SK-N-SH (cell line): ENCODE results near the gene RNF157. TPM values are rescaled to one million over a fixed set of nuclear protein-coding genes. Genes with fewer than 3 reads are reported as not detected.

Experiments used
- CTCF ChIA-PET: fragments of 300-600, 350-600 bp; formaldehyde crosslinking; extraction: SDS; loops from one replicate; lab custom pipeline; 2021; lab: Yijun Ruan, JAX
- POLR2A ChIA-PET: fragments of 350-600 bp; sonication (Branson Sonifier 250); formaldehyde crosslinking; extraction: SDS; loops from one replicate; lab custom pipeline; 2020; ENCODE audit warnings: antibody characterized with exemption, inconsistent platforms; lab: Yijun Ruan, JAX
- DNase-seq: peaks from one replicate; pipeline ENCODE4 v3.0.0; 2012
- H2AFZ ChIP-seq: fragments of 200-600 bp; sonication (generic); 2 replicates; pipeline ENCODE4 v1.8.1; 2016; ENCODE audit warnings: antibody characterized with exemption, mild to moderate bottlenecking, low read depth
- H3F3A ChIP-seq: fragments of 200-600 bp; sonication (generic); replicated peaks from 2 replicates; pipeline ENCODE3; 2016; ENCODE audit warnings: antibody characterized with exemption, mild to moderate bottlenecking; ENCODE audit not compliant: insufficient read depth
- H3K27ac ChIP-seq, 2 experiments: fragments of 200-500 bp in 1 of 2; fragments of 200-600 bp in 1 of 2; sonication (Bioruptor generic) in 1 of 2; sonication (generic), shearing (Covaris generic) in 1 of 2; 2 replicates each; pipeline versions ENCODE4 v1.5.1 to v1.6.1; 2014 to 2016; ENCODE audit warnings: low read depth in 2 of 2, inconsistent platforms in 1 of 2, low read length in 1 of 2, mild to moderate bottlenecking in 1 of 2, mixed read lengths in 1 of 2
- H3K27me3 ChIP-seq: fragments of 200-600 bp; sonication (generic), shearing (Covaris generic); 2 replicates; pipeline ENCODE4 v1.6.1; 2016; ENCODE audit warnings: mixed run types; ENCODE audit not compliant: insufficient read depth
- H3K36me3 ChIP-seq, 2 experiments: fragments of 200-500 bp in 1 of 2; fragments of 200-600 bp in 1 of 2; sonication (Bioruptor generic) in 1 of 2; sonication (generic) in 1 of 2; replicated peaks in 1 of 2; 2 replicates each; pipeline versions ENCODE3 to v1.5.1; 2014 to 2016; ENCODE audit warnings: low read length in 1 of 2, mild to moderate bottlenecking in 1 of 2; ENCODE audit not compliant: insufficient read depth in 2 of 2, control insufficient read depth in 1 of 2
- H3K4me1 ChIP-seq, 2 experiments: fragments of 200-500 bp in 1 of 2; fragments of 200-600 bp in 1 of 2; sonication (Bioruptor generic) in 1 of 2; sonication (generic), shearing (Covaris generic) in 1 of 2; 2 replicates each; pipeline versions ENCODE4 v1.5.1 to v1.6.1; 2014 to 2016; ENCODE audit warnings: low read depth in 1 of 2, low read length in 1 of 2, mixed run types in 1 of 2; ENCODE audit not compliant: insufficient read depth in 2 of 2, control insufficient read depth in 1 of 2
- H3K4me2 ChIP-seq: fragments of 200-600 bp; sonication (generic), shearing (Covaris generic); 2 replicates; pipeline ENCODE4 v1.6.1; 2017; ENCODE audit warnings: mixed run types
- H3K4me3 ChIP-seq, 2 experiments: fragments of 200-500 bp in 1 of 2; fragments of 200-600 bp in 1 of 2; sonication (Bioruptor generic) in 1 of 2; sonication (generic), shearing (Covaris generic) in 1 of 2; 2 replicates each; pipeline versions ENCODE4 v1.5.1 to v1.8.1; 2014 to 2016; ENCODE audit warnings: low read depth in 2 of 2, inconsistent platforms in 1 of 2, low read length in 1 of 2, mild to moderate bottlenecking in 1 of 2, mixed read lengths in 1 of 2, moderate library complexity in 1 of 2
- H3K79me2 ChIP-seq: fragments of 200-600 bp; sonication (generic); 2 replicates; pipeline ENCODE4 v1.8.1; 2017; ENCODE audit warnings: mild to moderate bottlenecking; ENCODE audit not compliant: insufficient read depth
- H3K9ac ChIP-seq: fragments of 200-600 bp; sonication (generic); 2 replicates; pipeline ENCODE4 v1.6.1; 2017; ENCODE audit warnings: mixed run types
- H3K9me2 ChIP-seq: fragments of 200-600 bp; sonication (generic); 2 replicates; pipeline ENCODE4 v1.6.1; 2017; ENCODE audit warnings: mixed run types
- H3K9me3 ChIP-seq: fragments of 200-600 bp; sonication (generic); 2 replicates; pipeline ENCODE4 v1.6.1; 2017; ENCODE audit warnings: mixed run types, mild to moderate bottlenecking, moderate library complexity
- H4K20me1 ChIP-seq: fragments of 200-600 bp; sonication (generic); 2 replicates; pipeline ENCODE4 v1.6.1; 2017; ENCODE audit warnings: mild to moderate bottlenecking, mixed run types; ENCODE audit not compliant: insufficient read depth
- CHD2 ChIP-seq: fragments of 150-350 bp; IDR thresholded peaks from 2 replicates; pipeline ENCODE4 v1.6.1; 2018; ENCODE audit warnings: low read length; ENCODE audit not compliant: partially characterized antibody
- EP300 ChIP-seq, 2 experiments: IDR thresholded peaks; 2 replicates each; pipeline versions ENCODE4 v1.4.0 to v1.6.1; 2012; ENCODE audit warnings: borderline replicate concordance in 1 of 2, low read depth in 1 of 2, low read length in 1 of 2
- FOSL2 ChIP-seq: IDR thresholded peaks from 2 replicates; pipeline ENCODE4 v1.4.0; 2012; ENCODE audit warnings: low read depth, mild to moderate bottlenecking, moderate library complexity, borderline replicate concordance
- FOXJ3 ChIP-seq: sonication (generic); formaldehyde crosslinking; IDR thresholded peaks from 2 replicates; pipeline ENCODE4 v1.5.1; 2020; ENCODE audit warnings: mild to moderate bottlenecking, missing genetic modification reagents
- FOXM1 ChIP-seq: IDR thresholded peaks from 2 replicates; pipeline ENCODE4 v1.4.0; 2012; ENCODE audit warnings: low read depth, mild to moderate bottlenecking
- GATA2 ChIP-seq: sonication (generic); formaldehyde crosslinking; IDR thresholded peaks from 2 replicates; pipeline ENCODE4 v1.5.0; 2020; ENCODE audit warnings: mild to moderate bottlenecking, missing genetic modification reagents
- NFIC ChIP-seq: IDR thresholded peaks from 2 replicates; pipeline ENCODE4 v1.4.0; 2012; ENCODE audit warnings: borderline replicate concordance
- PBX3 ChIP-seq: IDR thresholded peaks from 2 replicates; pipeline ENCODE4; 2012
- RAD21 ChIP-seq: IDR thresholded peaks from 2 replicates; pipeline ENCODE4 v1.6.1; 2012; ENCODE audit warnings: mild to moderate bottlenecking, low read length
- RFX5 ChIP-seq: IDR thresholded peaks from 2 replicates; pipeline ENCODE4 v1.6.1; 2012; ENCODE audit warnings: mild to moderate bottlenecking, improper control_type of control experiment, low read length
- SMC3 ChIP-seq: IDR thresholded peaks from 2 replicates; pipeline ENCODE4 v1.6.1; 2012; ENCODE audit warnings: low read depth, low read length, improper control_type of control experiment
- TAF1 ChIP-seq: IDR thresholded peaks from 2 replicates; pipeline ENCODE4 v1.6.1; 2012; ENCODE audit warnings: low read depth, mild to moderate bottlenecking, low read length, moderate library complexity, borderline replicate concordance
- TEAD4 ChIP-seq: IDR thresholded peaks from 2 replicates; pipeline ENCODE4 v1.4.0; 2012; ENCODE audit warnings: mild to moderate bottlenecking, borderline replicate concordance; ENCODE audit not compliant: insufficient read depth
- WGBS: methylation state at CpG from one replicate; pipeline ENCODE4 v1.1.6; 2017; ENCODE audit warnings: low lambda C conversion rate; 5-methylcytosine and 5-hydroxymethylcytosine counted together
- polyA plus RNA-seq, 3 experiments: library from polyadenylated mRNA; depleted of rRNA; stranded (reverse); fragments of >200 nt; gene quantifications; 2 replicates each; pipeline ENCODE4 v1.2.3, GENCODE V29; 2012
- TF ChIP-seq, protein P1 (sequence below): IDR thresholded peaks from 2 replicates; pipeline ENCODE4 v1.4.0; 2012; ENCODE audit warnings: low read depth, borderline replicate concordance
- TF ChIP-seq, protein P2 (sequence below): IDR thresholded peaks from 2 replicates; pipeline ENCODE4 v1.4.0; 2012; ENCODE audit warnings: low read depth, borderline replicate concordance
- TF ChIP-seq, protein P3 (sequence below): fragments of 200-600 bp; sonication (generic); IDR thresholded peaks from 2 replicates; pipeline ENCODE4 v1.6.1; 2017; ENCODE audit warnings: antibody characterized with exemption, mild to moderate bottlenecking, moderate library complexity

The RNF157 gene
- polyA plus RNA-seq, 1 of the 3 experiments (the other 2 are of a cell fraction): 5.2 TPM

GRCh38 chr17:76184290-76184689 is 56.0 kb downstream of the RNF157 start:
- Histone ChIP-seq H3K4me2 (no peak overlapping the region), H3K27ac (no peak overlapping the region), H3K9me2 (no peaks in the 10 kb centered on the region), H4K20me1 (no peaks in the 10 kb centered on the region), H3K79me2 (no peaks in the 10 kb centered on the region), H3K4me3 (no peak overlapping the region), H3K36me3 (no peaks in the 10 kb centered on the region), H3K4me1 (peaks cover 0 to 3% of the 10 kb centered on the region in 2 experiments; a peak in 1 of 4 replicates), H3K9ac (no peak overlapping the region), H2AFZ (no peak overlapping the region), H3K9me3 (no peaks in the 10 kb centered on the region), H3K27me3 (no peaks in the 10 kb centered on the region), H3F3A (no peaks in the 10 kb centered on the region)
- TF ChIP-seq EP300 (IDR thresholded peaks at IDR 0.05; ENCODE audit: borderline replicate concordance in 1 of 2, low read depth in 1 of 2, low read length in 1 of 2) (no peak), RFX5 (no peak), FOSL2 (no peak), PBX3 (no peak), FOXJ3 (CRISPR knock-in tag) (no peak), GATA2 (CRISPR knock-in tag) (no peak), CHD2 (no peak)
- TF ChIP-seq, protein P1, sequence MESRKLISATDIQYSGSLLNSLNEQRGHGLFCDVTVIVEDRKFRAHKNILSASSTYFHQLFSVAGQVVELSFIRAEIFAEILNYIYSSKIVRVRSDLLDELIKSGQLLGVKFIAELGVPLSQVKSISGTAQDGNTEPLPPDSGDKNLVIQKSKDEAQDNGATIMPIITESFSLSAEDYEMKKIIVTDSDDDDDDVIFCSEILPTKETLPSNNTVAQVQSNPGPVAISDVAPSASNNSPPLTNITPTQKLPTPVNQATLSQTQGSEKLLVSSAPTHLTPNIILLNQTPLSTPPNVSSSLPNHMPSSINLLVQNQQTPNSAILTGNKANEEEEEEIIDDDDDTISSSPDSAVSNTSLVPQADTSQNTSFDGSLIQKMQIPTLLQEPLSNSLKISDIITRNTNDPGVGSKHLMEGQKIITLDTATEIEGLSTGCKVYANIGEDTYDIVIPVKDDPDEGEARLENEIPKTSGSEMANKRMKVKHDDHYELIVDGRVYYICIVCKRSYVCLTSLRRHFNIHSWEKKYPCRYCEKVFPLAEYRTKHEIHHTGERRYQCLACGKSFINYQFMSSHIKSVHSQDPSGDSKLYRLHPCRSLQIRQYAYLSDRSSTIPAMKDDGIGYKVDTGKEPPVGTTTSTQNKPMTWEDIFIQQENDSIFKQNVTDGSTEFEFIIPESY: no peak
- TF ChIP-seq, protein P2, sequence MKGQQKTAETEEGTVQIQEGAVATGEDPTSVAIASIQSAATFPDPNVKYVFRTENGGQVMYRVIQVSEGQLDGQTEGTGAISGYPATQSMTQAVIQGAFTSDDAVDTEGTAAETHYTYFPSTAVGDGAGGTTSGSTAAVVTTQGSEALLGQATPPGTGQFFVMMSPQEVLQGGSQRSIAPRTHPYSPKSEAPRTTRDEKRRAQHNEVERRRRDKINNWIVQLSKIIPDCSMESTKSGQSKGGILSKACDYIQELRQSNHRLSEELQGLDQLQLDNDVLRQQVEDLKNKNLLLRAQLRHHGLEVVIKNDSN: no peak
- no peak for DNase-seq
- ChIA-PET CTCF (interaction anchor here (0.7 to 16.0 kb wide), 11 partner anchors 8 to 185 kb away, joined by 3 to 193 read pairs (median 6); partner anchors contain the start of gene FOXJ1), POLR2A (no interaction called here)
- 80% methylated on average over 2 of the region's 2 CpGs for whole genome bisulfite sequencing

DNA sequence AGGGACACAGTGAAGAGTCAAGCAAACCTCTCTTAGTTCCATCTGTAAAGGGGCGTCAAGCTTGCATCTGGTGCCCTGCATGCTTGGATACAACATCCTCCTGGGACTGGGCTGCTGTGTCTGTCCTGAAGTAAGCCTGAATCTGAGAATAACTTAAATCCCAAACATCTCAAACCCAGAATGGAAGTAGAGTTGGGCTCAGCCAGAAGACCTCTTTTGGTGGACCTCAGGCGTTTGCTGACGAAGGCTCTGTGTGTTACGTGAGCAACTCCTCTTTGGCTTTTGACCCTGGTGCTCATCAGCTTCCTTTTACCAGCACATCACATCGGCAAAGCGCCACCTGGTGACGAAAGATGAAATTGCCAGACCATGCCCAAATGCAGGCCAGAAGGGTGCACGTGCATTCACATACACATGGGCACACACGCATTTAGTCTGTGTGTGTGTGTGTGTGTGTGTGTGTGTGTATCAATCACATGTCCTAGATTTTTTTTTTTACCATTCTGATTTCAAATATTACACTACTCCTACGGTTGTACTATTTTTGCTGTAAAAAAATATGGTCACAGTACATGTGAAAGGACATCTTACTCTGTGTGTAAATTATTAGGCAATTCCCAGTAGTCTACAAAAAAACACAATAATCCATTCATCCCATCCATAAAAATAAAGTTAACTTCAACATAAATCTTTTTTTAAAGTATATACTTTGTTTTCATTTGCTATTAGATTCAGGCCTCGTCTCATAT is 58.1 kb downstream of the RNF157 start:
- H3K27ac ChIP-seq: no peak overlapping the region
- H3K9me2 ChIP-seq: no peaks in the 10 kb centered on the region
- no peak overlapping the region for H3K9ac ChIP-seq
- no peaks in the 10 kb centered on the region for H4K20me1 ChIP-seq
- WGBS: 20% methylated on average over 11 of the region's 11 CpGs
- no peaks in the 10 kb centered on the region for H3F3A ChIP-seq
- POLR2A ChIA-PET: interaction anchor here (1.0 to 1.5 kb wide), 2 partner anchors 13 to 168 kb away, joined by 4 read pairs; no protein-coding TSS in a partner anchor
- CTCF ChIA-PET: interaction anchor here (0.6 to 16.0 kb wide), 65 partner anchors 10 to 253 kb away, joined by 3 to 193 read pairs (median 5); partner anchors contain the start of genes CDK3, FOXJ1 and UBALD2
- H3K4me1 ChIP-seq: peaks cover 0 to 3% of the 10 kb centered on the region in 2 experiments; a peak in 1 of 4 replicates
- no peaks in the 10 kb centered on the region for H3K27me3 ChIP-seq
- H2AFZ ChIP-seq: peak overlapping the region; percentile 84
- no peaks in the 10 kb centered on the region for H3K79me2 ChIP-seq
- H3K9me3 ChIP-seq: no peaks in the 10 kb centered on the region
- peak; percentile 94 for DNase-seq
- H3K4me2 ChIP-seq: no peak overlapping the region
- no peak overlapping the region; a peak in 1 of 4 replicates for H3K4me3 ChIP-seq
- H3K36me3 ChIP-seq: no peaks in the 10 kb centered on the region
- no peak for TF ChIP-seq NFIC
- TF ChIP-seq RAD21: peak; percentile 76
- peak; percentile 91 for TF ChIP-seq SMC3
- TF ChIP-seq, protein P2: no peak
- no peak for TF ChIP-seq FOXM1
- TF ChIP-seq, protein P1: no peak
- TF ChIP-seq FOXJ3 (CRISPR knock-in tag): no peak
- peak; percentile 60 for TF ChIP-seq CHD2
- no peak for TF ChIP-seq TAF1
- TF ChIP-seq, protein P3, sequence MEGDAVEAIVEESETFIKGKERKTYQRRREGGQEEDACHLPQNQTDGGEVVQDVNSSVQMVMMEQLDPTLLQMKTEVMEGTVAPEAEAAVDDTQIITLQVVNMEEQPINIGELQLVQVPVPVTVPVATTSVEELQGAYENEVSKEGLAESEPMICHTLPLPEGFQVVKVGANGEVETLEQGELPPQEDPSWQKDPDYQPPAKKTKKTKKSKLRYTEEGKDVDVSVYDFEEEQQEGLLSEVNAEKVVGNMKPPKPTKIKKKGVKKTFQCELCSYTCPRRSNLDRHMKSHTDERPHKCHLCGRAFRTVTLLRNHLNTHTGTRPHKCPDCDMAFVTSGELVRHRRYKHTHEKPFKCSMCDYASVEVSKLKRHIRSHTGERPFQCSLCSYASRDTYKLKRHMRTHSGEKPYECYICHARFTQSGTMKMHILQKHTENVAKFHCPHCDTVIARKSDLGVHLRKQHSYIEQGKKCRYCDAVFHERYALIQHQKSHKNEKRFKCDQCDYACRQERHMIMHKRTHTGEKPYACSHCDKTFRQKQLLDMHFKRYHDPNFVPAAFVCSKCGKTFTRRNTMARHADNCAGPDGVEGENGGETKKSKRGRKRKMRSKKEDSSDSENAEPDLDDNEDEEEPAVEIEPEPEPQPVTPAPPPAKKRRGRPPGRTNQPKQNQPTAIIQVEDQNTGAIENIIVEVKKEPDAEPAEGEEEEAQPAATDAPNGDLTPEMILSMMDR: peak; percentile 99
- no peak for TF ChIP-seq TEAD4
